GM21737 (cell line): ENCODE data around the gene ZC3H10.

Experiments
- ATAC-seq: cut with Tn5 transposase; IDR thresholded peaks from one replicate; pipeline ENCODE4 v1.9.1; 2021; ENCODE audit warnings: mild to moderate bottlenecking, moderate library complexity; ENCODE audit not compliant: unreplicated experiment

Gene ZC3H10

DNA sequence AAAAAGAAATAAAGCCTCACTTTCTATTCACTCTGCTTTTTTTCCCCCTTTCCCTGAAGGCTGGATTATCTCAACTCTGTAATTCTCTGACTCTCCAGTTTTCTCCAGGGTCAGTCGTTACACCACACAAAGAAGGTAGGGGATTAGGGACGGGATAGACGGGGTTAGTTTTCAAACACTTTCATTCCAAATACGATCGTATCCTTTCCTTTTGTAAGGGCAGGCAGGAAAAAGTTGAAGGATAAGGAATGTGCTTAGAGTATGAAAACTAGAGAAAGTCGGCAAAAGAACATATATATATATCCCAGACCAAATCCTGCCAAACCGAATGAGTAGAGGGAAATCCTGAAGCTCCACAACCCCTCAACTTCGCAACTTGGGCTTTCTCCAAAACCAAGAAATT, 9.4 kb downstream of the ZC3H10 start:
- ATAC-seq = no peak

GRCh38 chr12:56127888-56128669, 10.0 kb downstream of the ZC3H10 start, which contains the start of gene ESYT1:
ESYT1 (plus strand) TSS chr12:56128267; CDS start chr12:56128320, 53 bp downstream.
- peak; percentile 87 for ATAC-seq

DNA sequence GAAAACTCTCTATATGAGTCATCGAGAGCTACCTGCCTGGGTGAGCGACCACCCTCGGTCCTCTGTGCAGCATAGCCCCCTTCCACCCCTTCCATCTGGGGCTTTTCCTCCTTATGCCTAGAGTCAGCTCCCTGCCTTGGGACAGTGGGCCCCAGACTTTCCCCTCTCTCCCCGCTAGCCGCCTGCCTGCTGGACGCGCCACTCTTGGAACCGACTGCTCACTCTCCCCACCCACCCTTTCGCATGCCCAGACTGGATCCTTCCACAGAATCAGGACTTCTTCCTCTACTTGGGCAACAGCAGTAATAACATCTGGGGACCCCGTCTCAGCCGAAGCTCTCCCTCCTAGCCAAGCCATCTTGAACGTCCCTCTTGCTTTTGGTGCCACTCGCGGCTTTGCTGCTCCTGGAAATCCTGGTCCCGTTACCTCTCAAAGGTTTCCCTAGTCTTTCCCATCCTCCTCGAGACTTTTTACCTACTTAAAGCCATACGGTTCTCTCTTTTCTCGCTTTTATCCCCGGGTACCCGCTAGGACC, 10.7 kb downstream of the ZC3H10 start:
- ATAC-seq = no peak

DNA sequence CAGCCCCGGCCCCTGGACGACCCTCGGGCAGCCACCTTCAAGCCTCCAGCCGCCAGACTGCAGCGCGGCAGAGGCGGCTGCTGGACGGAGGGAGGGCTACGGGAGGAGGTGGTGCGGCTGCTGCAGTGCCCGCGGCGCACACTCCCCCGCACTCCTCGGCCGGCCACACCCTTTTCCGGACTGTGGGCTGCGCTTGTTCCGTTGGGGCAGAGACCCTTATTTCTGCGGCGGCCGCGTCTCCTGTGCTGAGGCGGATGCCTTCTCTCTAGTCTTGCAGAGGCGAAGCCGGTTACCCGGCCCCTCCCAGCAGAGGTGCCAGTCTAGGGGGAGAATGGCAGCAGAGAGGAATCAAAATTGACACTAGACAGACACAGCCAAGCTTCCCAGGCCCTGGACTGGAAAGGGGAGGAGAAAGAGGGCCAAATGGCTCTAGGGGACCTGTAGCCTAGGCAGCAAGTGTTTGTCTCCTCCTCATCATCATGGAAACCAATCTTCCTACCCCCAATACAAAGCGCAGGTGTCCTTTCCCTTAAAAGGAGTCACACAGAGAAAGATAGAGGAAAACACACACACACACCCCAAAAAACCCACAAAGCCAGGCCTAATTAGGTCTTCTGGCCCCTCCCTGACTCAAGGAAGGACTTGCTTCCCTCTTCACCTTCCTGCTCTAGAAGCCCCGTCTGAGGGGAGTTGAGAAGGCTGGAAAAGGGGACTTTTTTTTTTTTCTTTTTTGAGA, 11.3 kb downstream of the ZC3H10 start:
- peak; percentile 29 for ATAC-seq

DNA sequence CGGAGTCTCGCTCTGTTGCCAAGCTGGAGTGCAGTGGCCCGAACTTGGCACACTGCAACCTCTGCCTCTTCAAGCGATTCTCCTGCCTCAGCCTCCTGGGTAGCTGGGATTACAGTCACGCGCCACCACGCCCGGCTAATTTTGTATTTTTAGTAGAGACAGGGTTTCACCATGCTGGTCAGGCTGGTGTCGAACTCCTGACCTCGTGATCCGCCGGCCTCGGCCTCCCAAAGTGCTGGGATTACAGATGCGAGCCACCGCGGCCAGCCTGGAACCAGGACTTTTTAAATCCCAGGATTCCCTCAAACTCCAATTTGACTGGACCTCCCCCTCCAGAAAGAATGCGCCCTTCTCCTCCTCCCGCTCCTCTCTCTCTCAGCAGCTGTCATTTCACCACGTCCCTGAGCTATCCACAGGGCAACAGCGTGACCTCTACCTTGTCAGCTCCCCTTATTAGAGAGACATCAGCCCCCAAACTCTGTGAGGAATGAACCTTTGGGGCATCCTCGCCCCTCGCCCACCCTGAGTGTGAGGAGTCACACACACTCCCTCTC, 12.0 kb downstream of the ZC3H10 start:
- ATAC-seq = no peak

- no peak for ATAC-seq
Measured at GRCh38 chr12:56130876-56131275, 12.8 kb downstream of the ZC3H10 start.

DNA sequence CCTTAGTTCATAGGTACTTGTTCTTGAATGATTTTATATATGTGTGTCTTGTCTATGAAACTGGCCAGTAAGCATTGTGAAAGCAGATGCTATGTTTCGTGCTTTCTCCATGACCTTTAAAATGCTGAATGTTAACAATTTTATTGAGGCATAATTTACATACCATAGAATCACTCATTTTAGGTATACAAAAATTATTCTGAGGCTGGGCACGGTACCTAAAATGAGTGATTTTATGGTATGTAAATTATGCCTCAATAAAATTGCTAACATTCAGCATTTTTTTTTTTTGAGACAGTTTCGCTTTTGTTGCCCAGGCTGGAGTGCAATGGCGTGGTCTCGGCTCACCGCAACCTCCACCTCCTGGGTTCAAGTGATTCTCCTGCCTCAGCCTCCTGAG, 16.8 kb downstream of the ZC3H10 start:
- ATAC-seq = no peak

DNA sequence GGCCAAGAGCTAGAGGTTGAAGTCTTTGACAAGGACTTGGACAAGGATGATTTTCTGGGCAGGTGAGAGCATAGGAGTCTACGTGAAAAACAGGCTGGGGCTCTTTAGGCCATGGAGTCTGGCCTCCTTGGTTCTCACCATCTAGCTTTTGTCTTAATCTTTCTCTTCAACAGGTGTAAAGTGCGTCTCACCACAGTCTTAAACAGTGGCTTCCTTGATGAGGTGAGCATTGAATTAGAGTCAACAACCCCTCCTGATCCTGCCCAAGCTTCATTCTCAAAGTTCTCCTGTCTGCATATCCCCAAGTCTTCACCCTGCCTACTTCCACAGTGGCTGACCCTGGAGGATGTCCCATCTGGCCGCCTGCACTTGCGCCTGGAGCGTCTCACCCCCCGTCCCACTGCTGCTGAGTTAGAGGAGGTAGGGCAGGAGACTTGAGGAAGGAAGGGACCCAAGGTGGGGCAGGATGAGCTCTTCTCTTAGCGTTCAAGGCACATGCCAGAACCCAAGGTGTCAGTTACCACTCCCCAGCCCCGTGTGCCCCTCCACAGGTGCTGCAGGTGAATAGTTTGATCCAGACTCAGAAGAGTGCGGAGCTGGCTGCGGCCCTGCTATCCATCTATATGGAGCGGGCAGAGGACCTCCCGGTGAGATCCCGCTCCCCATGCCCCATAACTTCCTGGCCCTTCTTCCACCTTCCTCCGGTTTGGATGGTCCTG, 19.9 kb downstream of the ZC3H10 start:
- ATAC-seq = no peak

DNA sequence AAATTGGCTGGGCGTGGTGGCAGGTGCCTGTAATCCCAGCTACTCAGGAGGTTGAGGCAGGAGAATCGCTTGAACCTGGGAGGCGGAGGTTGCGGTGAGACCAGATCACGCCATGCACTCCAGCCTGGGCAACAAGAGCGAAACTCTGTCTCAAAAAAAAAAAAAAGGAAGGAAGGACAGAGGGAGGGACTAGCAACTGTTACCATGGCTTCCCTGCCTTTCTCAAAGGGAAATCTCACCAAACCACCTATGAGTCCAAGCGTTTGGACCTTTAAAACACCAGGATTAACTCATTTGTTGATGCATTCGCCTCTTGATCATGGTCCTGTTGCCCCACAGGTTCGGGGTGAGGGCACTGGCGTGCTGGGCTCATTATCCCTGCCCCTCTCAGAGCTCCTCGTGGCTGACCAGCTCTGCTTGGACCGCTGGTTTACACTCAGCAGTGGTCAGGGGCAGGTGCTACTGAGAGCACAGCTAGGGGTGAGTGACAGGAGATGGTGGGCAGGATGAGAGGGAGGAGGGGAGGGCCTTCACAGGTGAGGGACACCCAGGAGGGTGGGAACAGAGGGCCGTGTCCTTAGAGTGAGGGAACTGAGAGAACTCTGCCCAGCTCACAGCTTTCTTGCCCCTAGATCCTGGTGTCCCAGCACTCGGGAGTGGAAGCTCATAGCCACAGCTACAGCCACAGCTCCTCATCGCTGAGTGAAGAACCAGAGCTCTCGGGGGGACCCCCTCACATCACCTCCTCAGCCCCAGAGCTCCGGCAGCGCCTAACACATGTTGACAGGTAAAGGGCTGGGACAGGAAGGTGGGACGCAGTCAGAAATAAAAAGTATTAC, 24.1 kb downstream of the ZC3H10 start:
- ATAC-seq = no peak

DNA sequence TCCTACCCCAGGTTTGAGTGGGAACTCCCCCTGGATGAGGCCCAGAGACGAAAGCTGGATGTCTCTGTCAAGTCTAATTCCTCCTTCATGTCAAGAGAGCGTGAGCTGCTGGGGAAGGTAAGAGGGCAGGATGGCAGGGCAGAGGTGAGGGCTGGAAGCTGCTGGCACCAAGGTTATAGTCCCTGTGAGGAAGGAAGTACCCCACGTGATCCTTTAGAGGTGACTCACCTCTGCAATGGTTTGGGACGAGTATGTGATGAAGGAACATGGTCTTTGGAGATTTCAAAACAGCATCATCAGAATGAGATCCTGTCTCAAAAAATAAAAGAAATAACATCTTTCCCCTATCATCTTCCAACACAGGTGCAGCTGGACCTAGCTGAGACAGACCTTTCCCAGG, 25.2 kb downstream of the ZC3H10 start:
- no peak for ATAC-seq

DNA sequence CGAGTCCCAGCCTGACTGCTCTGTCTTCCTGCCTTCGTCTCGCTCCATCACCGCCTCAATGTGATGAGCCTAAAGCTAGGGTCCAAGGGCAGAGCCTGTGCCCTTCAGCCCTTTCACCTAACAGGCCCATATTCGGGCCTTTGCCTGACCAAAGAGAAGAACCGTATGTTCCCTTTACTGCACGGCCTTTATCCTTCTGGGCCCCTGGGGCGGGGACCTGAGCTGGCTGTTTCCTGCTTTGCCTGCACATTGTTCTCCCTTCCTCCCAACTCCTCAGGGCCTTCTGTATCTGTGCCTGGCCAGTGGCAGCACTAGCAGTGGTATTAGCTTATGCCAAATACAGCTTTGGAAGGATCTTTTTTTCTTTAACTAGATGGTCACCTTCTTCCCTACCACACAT, 25.8 kb downstream of the ZC3H10 start:
- ATAC-seq = no peak

DNA sequence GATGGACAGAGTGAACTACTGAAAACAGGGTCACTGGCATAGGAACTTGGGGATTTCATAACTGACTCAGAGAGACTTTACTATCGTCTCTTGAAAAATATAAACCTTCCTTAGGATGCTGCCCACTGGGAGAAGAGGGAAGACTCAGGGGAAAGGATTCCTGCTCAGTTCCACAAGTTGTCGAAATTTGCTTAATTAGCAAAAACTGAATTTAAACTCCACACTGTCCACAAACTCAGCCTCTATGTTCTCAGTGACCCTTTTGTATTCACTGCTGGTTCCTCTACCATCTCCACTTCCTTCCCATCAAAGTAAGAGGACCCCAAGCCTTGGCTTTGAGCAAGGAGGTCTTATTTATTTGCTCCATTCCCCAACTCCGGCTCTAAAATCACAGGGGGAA, 27.2 kb downstream of the ZC3H10 start:
- no peak for ATAC-seq

DNA sequence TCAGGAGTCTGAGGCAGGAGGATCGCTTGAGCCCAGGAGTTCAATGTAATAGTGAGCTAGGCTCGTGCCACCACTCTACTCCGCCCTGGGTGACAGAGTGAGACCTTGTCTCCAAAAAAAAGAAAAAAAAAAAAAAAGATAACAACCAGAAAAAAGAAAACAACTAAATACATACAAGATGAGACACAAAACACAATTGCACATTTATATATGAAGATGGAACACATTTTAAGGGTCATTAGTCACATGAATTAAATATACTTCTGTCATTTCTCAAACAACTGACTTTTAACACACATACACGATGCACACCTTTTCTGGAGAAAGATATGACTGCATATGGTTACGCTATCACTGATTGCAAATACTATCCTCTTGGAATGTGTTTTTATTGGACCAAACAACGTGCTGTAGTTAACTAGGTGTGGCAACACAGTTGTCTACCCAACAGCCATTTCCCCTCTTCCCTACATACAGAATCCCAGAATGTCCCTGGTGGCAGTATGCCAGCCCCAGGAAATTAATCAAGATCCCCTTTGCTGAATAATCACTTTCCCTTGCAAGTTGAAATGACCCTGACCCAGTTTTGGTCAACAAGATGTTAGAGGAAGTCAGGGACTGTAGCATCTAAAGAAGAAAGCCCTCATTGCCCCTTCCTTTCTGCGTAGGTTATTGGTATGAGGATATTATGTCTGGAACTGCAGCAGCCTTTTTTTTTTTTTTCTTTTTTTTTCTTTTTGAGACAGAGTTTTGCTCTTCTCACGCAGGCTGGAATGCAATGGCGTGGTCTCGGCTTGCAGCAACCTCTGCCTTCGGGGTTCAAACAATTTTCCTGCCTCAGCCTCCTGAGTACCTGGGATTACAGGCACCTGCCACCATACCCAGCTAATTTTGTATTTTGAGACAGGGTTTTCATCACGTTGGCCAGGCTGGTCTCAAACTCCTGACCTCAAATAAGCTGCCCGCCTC, 28.7 kb downstream of the ZC3H10 start:
- ATAC-seq = no peak

- ATAC-seq = no peak
Measured at GRCh38 chr12:56150563-56150962, 32.5 kb downstream of the ZC3H10 start.

DNA sequence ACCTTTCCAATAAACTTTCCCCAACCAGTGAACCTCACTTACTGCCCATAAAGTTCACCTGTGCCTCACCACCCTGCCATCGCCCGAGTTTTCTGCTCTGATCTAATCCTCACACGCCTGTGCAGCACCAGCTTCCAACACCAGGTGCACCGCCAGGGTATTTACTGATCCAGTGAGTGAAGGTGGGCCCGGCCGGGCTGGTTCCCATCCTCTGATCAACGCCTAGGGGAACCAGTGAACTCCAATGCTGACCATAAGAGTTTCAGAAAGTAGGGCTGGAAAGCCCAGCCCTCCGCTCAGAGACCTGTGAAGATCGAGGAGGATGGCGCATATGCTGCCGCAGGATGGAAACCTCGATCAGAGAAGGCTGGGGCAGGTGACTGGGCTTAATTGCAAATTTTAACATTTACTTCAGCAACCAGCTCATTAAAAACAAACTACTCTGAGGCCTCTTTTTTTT, 33.6 kb downstream of the ZC3H10 start:
- ATAC-seq = peak; percentile 39

- ATAC-seq = peak; percentile 80
Measured at GRCh38 chr12:56152132-56152755, 34.2 kb downstream of the ZC3H10 start, which contains the start of gene MYL6B. MYL6B (plus strand) TSS chr12:56152587; CDS start chr12:56153919, 1,332 bp downstream.

GRCh38 chr12:56152756-56153677, 35.0 kb downstream of the ZC3H10 start:
- no peak for ATAC-seq
